ENCODE measurements around the gene MAN1B1. TPM values are rescaled to one million over a fixed set of nuclear protein-coding genes. Genes with fewer than 3 reads are reported as not detected.

Gene MAN1B1
- 62.5 and 67.1 TPM in 2 replicates for total RNA-seq

DNA sequence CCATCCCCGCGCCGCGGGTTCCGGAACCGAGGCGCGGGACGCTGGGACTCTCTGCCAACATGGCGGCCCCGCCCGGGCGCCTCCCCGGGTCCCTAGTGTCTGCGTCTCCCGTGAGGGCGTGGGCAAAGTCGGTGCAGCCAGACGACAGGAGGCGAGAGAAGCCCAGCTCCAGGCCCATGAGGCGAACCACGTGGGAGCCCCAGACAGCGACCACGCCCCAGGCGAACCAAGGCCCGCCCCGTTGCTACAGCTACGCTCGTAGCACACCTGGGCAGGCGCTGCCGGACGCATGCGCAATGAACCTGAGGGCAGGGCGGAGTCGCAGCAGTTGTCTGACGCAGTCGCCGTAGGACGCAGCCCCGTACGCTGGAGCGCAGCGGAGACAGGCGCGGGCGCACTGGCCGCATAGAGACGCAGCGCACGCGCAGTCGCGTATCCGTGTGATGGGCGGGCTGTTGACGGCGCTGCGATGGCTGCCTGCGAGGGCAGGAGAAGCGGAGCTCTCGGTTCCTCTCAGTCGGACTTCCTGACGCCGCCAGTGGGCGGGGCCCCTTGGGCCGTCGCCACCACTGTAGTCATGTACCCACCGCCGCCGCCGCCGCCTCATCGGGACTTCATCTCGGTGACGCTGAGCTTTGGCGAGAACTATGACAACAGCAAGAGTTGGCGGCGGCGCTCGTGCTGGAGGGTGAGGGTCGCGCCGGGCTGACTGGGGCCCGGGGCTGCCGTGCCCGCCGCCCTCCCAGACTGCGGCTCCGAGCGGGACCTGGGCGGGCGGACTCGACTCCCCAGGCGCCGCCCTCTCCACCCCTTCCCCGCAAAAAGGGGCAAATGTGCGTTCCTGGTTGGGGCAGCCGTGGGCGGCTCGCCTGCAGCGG is at the start of gene MAN1B1:
MAN1B1 (plus strand) TSS at position 455 of the 878 bp plus-strand sequence; CDS start at position 470, 15 bp downstream.

DNA sequence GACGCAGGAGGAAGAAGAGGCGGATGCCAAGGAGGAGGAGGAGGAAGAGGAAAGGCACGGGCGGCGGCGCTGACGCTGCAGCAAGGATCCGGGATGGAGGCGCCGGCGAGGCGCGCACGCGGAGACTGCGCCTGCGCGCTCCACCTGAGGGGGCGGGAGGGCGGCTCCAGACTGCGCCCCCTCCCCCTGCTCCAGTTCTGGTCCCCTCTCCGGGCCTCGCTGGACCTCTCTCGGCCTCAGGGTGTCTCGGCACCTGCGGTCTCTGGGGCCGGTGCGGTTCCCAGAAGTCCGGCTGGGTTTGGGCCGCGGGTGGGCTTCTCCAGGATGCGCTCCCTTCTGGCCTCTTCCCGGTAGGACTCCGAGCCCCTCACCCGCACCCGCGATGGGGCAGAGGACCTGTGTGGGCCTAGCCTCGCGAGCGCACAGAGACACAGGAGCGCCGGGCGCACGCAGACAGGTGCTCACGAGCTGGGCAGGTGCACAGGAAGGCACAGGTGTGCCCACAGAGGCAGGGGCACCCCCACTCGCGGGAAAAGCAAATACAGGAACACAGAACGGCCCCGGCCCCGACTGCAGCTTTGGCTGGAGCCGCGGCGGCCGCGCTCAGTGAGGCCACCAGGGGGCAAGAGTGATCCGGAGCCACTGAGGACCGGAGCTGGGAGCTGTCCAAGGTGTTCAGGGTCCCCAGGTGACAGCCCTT is 40.5 kb upstream of the MAN1B1 start, which contains the start of gene NPDC1:
NPDC1 (minus strand) TSS at position 90 of the 700 bp plus-strand sequence. CDS start 188 bp downstream, outside the sequence.

DNA sequence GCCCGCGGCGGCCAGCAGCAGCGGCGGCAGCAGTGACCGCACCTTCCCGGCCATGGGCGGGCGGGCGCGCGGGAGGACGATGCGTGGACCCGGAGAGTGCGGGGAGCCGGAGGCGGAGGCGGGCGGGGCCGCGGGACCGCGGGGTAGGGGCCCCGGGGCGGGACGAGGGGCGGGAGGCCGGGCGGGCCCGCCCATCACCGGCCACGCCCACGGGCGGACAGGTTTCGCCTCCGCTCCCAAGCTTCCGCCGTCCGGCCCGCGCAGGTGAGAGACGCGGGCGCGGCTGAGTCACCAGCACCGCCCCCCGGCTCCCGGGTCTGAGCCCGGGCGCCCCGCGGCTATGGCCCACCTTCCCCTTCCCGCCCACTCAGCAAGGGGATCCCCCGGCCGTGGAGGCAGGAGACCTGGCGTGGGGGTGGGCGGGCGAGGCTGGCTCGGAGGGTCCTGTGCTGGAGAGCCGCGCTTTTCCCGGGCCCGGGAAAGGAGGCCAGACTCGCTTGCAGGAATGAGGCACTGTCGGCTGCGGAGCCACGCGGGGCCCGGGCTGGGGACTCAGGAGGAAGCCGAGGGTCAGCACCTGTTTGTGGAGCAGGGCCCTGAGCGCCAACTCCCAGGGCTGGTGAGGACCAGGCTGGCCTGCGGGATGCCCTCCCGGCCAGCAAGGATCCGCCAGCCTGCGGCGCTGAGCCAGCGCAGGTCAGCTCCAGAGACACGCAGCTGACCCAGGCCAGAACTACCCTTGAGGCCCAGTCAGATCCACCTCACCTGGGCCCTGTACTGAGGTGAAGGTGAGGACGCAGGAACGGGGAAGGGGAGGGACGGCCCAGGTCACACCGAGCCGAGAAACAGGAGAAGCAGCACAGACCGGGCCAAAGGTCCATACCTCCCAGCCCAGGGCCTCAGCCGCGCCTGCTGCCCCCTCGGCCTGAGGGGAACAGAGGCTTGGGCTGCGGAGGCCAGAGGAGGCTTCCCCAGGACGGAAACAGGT is 32.5 kb upstream of the MAN1B1 start, which contains the start of gene ENTPD2:
ENTPD2 (minus strand) TSS at position 118 of the 988 bp plus-strand sequence; CDS start at position 54, 64 bp downstream.

DNA sequence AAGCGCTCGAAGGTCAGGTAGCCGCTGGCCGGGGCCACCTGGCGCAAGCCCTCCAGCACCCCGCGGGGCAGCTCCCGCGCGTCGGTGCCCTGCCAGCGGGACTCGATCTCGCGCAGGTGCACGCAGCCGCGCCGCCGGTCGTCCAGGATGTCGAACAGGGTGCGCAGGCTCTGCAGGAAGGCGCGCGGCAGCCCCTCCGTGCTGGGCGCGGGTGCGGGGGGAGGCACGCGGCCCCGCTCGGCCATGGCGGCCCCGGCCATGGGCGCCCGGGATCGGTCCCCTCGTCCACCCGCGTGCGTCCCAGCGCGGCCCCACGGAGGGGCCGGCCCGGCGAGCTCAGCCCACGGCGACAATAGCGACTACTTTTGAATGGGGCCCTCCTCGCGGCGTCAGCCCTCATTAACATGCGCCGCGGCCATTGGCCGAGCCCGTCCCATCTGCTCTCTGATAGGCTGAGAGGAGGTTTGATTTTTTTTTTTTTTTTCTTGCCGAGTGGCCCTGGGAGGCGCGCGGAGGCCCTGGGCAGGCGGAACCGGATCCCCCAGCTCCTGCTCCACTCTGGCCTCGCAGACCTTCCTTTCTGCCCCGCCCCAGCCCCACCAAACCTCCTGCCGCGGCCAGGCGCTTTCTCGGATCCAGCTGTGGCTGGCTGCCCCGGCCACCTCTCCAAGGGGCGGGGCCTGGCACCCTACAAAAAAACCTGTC is 16.4 kb upstream of the MAN1B1 start, which contains the start of gene SAPCD2:
SAPCD2 (minus strand) TSS at position 357 of the 705 bp plus-strand sequence; CDS start at position 260, 97 bp downstream.

DNA sequence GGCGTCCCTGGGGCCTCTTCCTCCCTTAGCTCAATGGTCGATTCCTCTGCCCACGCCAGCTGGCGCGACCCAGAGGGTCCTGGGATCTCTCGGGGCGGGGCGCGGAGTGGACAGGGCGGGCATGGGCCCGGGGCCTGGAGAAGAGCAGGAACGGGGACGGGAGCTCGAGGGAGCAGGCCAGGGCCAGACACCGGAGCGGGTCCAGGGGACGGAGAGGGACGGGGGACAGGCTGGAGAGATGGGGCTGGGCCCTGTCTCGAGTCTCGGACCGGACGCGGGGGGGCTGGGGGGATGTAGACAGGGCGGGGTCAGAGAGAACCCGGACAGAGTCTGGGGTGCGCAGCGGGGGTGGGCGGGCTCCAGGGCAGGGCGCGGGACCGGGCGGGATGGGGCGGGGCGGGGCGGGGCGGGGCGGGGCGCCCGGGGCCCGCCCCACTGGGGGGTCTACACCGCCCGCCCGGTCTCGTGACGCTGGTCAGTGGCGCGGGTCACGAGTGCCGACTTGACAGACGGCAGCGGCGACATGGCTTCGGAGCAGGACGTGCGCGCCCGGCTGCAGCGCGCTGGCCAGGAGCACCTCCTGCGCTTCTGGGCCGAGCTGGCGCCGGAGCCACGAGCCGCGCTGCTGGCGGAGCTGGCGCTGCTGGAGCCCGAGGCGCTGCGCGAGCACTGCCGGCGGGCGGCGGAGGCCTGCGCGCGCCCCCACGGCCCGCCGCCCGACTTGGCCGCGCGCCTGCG is 9.6 kb upstream of the MAN1B1 start, which contains the start of gene UAP1L1:
UAP1L1 (plus strand) TSS at position 508 of the 738 bp plus-strand sequence; CDS start at position 524, 16 bp downstream.

DNA sequence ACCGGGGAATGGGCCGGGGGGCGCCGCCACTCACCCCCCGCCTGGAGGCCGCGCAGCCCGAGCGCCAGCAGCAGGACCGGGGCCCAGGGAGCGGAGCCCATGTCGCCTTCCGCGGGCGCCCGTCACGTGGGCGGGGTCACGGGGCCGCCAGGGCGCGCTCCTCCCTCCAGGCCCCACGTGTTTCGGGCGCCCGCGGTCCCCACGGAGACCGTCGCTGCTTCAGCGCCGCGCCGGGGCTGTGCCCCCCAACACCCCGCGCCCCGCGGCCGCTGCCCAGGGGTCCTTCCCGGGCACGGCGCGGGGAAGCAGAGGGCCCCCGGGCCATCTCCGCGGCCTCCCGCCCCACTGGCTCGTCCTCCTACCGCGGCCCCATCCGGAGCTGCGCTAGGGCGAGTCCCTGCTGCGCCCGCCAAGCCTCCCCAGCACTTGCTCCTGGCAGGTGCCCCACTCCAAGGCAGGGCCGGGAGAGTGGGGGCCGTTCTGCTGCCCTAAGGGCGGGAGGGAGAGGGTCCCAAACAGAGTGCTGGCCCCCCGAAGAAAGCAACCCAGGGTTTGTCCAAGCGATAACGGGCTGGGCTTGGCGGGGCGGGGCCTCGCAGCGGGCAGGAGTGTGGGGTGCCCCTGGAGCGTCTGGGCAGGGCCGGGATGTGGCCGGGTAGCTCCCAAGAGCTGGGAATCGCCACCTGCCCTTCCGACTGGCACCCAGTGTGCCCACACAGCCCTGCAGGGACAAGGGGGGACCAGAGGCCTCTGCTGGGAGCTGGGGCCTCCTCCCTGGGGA is 28.0 kb downstream of the MAN1B1 start, which contains the start of gene DPP7:
DPP7 (minus strand) TSS at position 121 of the 781 bp plus-strand sequence; CDS start at position 101, 20 bp downstream.

DNA sequence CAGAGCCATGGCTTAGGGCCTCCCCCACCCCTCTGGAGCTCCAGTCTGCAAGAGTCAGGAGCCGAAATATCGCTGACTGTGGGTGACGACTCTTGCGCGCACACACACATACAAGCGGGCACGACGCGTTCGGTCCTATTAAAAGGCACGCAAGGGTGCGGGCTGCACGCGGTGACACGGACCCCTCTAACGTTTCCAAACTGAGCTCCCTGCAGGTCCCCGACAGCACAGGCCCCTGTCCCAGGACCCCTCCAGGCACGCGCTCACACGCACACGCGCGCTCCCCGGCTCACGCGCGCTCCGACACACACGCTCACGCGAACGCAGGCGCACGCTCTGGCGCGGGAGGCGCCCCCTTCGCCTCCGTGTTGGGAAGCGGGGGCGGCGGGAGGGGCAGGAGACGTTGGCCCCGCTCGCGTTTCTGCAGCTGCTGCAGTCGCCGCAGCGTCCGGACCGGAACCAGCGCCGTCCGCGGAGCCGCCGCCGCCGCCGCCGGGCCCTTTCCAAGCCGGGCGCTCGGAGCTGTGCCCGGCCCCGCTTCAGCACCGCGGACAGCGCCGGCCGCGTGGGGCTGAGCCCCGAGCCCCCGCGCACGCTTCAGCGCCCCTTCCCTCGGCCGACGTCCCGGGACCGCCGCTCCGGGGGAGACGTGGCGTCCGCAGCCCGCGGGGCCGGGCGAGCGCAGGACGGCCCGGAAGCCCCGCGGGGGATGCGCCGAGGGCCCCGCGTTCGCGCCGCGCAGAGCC is 52.1 kb downstream of the MAN1B1 start, which contains the start of gene GRIN1:
GRIN1 (plus strand) TSS at position 433 of the 746 bp plus-strand sequence. CDS start 333 bp downstream, outside the sequence.

Other genes starting within 250 kb of the MAN1B1 start
- gene AJM1, start 244.5 kb upstream of the MAN1B1 start, total RNA-seq = 2.1 and 3.4 TPM in 2 replicates
- 88.2 and 91.8 TPM in 2 replicates for gene PHPT1, start 237.6 kb upstream of the MAN1B1 start, total RNA-seq
- gene MAMDC4, start 234.6 kb upstream of the MAN1B1 start, total RNA-seq = 1.4 and 6.5 TPM in 2 replicates
- 269 and 274 TPM in 2 replicates for gene EDF1, start 220.7 kb upstream of the MAN1B1 start, total RNA-seq
- 9.9 and 24.1 TPM in 2 replicates for gene TRAF2, start 200.5 kb upstream of the MAN1B1 start, total RNA-seq
- 107 and 164 TPM in 2 replicates for gene FBXW5, start 142.2 kb upstream of the MAN1B1 start, total RNA-seq
- 0.28 TPM in 1 of 2 replicates, not detected in the other for gene C8G, start 141.7 kb upstream of the MAN1B1 start, total RNA-seq
- gene LCN12, start 134.7 kb upstream of the MAN1B1 start, total RNA-seq = 0.34 TPM in 1 of 2 replicates, not detected in the other
- not detected in 2 replicates for gene PTGDS, start 109.5 kb upstream of the MAN1B1 start, total RNA-seq
- gene LCNL1, start 104.0 kb upstream of the MAN1B1 start, total RNA-seq = not detected in 2 replicates
- gene PAXX, start 94.6 kb upstream of the MAN1B1 start, total RNA-seq = 7.8 and 9.9 TPM in 2 replicates
- 4.4 and 6.7 TPM in 2 replicates for gene CLIC3, start 90.4 kb upstream of the MAN1B1 start, total RNA-seq
- gene ABCA2, start 58.7 kb upstream of the MAN1B1 start, total RNA-seq = 4.1 and 48.2 TPM in 2 replicates
- gene FUT7, start 54.9 kb upstream of the MAN1B1 start, total RNA-seq = not detected in 2 replicates
- gene NPDC1, start 40.8 kb upstream of the MAN1B1 start, total RNA-seq = 3.8 and 16.7 TPM in 2 replicates
- 1.8 and 3.1 TPM in 2 replicates for gene ENTPD2, start 32.9 kb upstream of the MAN1B1 start, total RNA-seq
- 0.85 and 2.1 TPM in 2 replicates for gene SAPCD2, start 16.4 kb upstream of the MAN1B1 start, total RNA-seq
- gene UAP1L1, start 9.5 kb upstream of the MAN1B1 start, total RNA-seq = 4.8 and 6.3 TPM in 2 replicates
- 62.2 and 81.7 TPM in 2 replicates for gene DPP7, start 27.7 kb downstream of the MAN1B1 start, total RNA-seq
- gene GRIN1, start 52.2 kb downstream of the MAN1B1 start, total RNA-seq = 0.57 and 1.0 TPM in 2 replicates
- 2.1 TPM in 1 of 2 replicates, not detected in the other for gene LRRC26, start 83.1 kb downstream of the MAN1B1 start, total RNA-seq
- gene TMEM210, start 85.1 kb downstream of the MAN1B1 start, total RNA-seq = not detected in 2 replicates
- gene ANAPC2, start 101.6 kb downstream of the MAN1B1 start, total RNA-seq = 17.4 and 24.1 TPM in 2 replicates
- gene SSNA1, start 101.7 kb downstream of the MAN1B1 start, total RNA-seq = 46.5 and 57.4 TPM in 2 replicates
- gene TPRN, start 113.8 kb downstream of the MAN1B1 start, total RNA-seq = 3.6 and 4.8 TPM in 2 replicates
- gene TMEM203, start 118.7 kb downstream of the MAN1B1 start, total RNA-seq = 33.0 and 38.3 TPM in 2 replicates
- gene NDOR1, start 118.7 kb downstream of the MAN1B1 start, total RNA-seq = 5.8 and 7.3 TPM in 2 replicates
- 0.34 and 0.78 TPM in 2 replicates for gene RNF208, start 135.3 kb downstream of the MAN1B1 start, total RNA-seq
- gene CYSRT1, start 138.2 kb downstream of the MAN1B1 start, total RNA-seq = 1.6 and 3.8 TPM in 2 replicates
- under 0.01 and 0.28 TPM in 2 replicates for gene RNF224, start 140.5 kb downstream of the MAN1B1 start, total RNA-seq
- under 0.01 TPM in 1 of 2 replicates, not detected in the other for gene SLC34A3, start 143.9 kb downstream of the MAN1B1 start, total RNA-seq
- 97.1 and 124 TPM in 2 replicates for gene TUBB4B, start 154.3 kb downstream of the MAN1B1 start, total RNA-seq
- gene STPG3, start 164.3 kb downstream of the MAN1B1 start, total RNA-seq = not detected in 2 replicates
- gene NELFB, start 168.3 kb downstream of the MAN1B1 start, total RNA-seq = 54.0 and 66.1 TPM in 2 replicates
- gene TOR4A, start 190.7 kb downstream of the MAN1B1 start, total RNA-seq = 14.7 and 34.9 TPM in 2 replicates
- gene NRARP, start 215.3 kb downstream of the MAN1B1 start, total RNA-seq = 6.2 and 23.3 TPM in 2 replicates